ENCODE results near the gene IFTAP. TPM values are rescaled to one million over a fixed set of nuclear protein-coding genes. Genes with fewer than 3 reads are reported as not detected.

Gene IFTAP
- total RNA-seq, 6 experiments from 2014 or later: 5.2 to 11.4 (median 8.6) TPM

DNA sequence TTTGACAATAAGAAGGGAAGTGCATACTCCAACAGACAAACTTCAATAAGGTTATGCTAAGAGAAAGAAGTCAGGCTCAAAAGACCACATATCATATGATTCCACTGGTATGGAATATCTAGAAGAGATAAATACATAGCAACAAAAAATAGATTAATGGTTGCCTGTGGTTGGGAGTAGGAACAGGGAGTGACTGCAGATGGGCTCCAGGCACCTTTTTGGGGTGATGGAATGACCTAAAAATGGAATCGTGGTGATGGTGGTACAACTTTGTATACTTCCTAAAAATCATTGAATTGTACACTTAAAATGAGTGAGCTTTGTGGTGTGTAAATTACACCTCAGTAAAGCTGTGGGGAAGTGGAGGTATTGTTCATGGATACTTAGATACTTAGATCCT, 32.7 kb downstream of the IFTAP start:
- Histone ChIP-seq H3K4me1 (no peaks in the 10 kb centered on the region), H3K9me3 (no peaks in the 10 kb centered on the region), H3K36me3 (no peaks in the 10 kb centered on the region), H3K27ac (no peak overlapping the region), H3K27me3 (no peaks in the 10 kb centered on the region), H3K4me3 (no peak overlapping the region)
- ATAC-seq: no peak
- TF ChIP-seq POLR2A (IDR thresholded peaks at IDR 0.05): no peak
- TF ChIP-seq, protein P1, sequence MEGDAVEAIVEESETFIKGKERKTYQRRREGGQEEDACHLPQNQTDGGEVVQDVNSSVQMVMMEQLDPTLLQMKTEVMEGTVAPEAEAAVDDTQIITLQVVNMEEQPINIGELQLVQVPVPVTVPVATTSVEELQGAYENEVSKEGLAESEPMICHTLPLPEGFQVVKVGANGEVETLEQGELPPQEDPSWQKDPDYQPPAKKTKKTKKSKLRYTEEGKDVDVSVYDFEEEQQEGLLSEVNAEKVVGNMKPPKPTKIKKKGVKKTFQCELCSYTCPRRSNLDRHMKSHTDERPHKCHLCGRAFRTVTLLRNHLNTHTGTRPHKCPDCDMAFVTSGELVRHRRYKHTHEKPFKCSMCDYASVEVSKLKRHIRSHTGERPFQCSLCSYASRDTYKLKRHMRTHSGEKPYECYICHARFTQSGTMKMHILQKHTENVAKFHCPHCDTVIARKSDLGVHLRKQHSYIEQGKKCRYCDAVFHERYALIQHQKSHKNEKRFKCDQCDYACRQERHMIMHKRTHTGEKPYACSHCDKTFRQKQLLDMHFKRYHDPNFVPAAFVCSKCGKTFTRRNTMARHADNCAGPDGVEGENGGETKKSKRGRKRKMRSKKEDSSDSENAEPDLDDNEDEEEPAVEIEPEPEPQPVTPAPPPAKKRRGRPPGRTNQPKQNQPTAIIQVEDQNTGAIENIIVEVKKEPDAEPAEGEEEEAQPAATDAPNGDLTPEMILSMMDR (IDR thresholded peaks at IDR 0.05): no peak
- intact Hi-C loops (cut with DNase I): no loop called here
- 65% methylated on average over 1 of the region's 1 CpG for WGBS (ENCODE audit: insufficient coverage, low coverage, low lambda C conversion rate, missing lambda C conversion rate)
- no peak for DNase-seq

DNA sequence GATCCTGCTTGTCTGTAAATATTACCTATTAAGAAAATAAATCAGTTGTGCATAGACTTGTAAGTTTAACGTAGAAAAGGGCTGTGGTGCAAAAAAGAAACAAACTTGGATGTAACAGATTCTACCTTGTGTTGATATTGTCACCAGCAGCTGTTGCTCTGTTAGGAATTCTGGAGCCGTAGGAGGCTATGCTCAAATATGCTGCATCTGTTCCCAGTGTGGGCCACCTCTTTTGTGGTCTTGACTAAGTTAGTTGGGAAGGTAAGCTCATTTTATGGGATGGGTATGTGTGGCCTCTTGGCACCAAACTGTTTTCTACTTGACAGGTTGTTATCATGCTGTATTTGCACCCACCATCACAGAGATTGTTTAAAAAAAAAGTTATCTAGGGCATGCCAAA, 33.2 kb downstream of the IFTAP start:
- no peak overlapping the region for H3K27ac ChIP-seq
- intact Hi-C loops (cut with DNase I): no loop called here
- no peak for TF ChIP-seq POLR2A (IDR thresholded peaks at IDR 0.05)
- TF ChIP-seq, protein P1 (IDR thresholded peaks at IDR 0.05): no peak
- no peaks in the 10 kb centered on the region for H3K36me3 ChIP-seq
- no peak for DNase-seq
- no peaks in the 10 kb centered on the region for H3K27me3 ChIP-seq
- H3K4me3 ChIP-seq: no peak overlapping the region
- H3K9me3 ChIP-seq: no peaks in the 10 kb centered on the region
- H3K4me1 ChIP-seq: no peaks in the 10 kb centered on the region
- ATAC-seq: no peak
- WGBS (ENCODE audit: insufficient coverage, low coverage, low lambda C conversion rate, missing lambda C conversion rate): 91% methylated on average over 2 of the region's 2 CpGs

DNA sequence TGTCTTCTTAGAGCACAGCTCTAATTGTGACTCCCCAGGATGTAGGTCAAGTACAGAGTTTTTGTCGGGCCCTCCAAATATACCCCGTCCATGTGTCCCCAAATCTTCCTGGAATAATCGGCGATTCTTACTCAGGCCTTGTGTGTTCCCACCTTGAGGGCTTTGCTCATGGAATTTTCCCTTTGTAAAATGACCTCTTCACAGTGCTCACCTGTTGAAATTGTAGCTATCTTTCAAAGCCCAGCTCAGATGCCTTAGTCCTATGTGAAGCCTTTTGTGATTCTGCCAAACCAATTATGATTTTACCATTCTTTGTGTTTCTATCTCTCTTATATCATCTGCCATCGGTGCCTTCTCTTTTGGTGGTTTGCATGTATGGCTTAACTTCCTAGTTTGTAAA, 33.8 kb downstream of the IFTAP start:
- ATAC-seq: no peak
- no peak for TF ChIP-seq POLR2A (IDR thresholded peaks at IDR 0.05)
- TF ChIP-seq, protein P1 (IDR thresholded peaks at IDR 0.05): no peak
- Histone ChIP-seq H3K4me3 (no peak overlapping the region), H3K36me3 (no peaks in the 10 kb centered on the region), H3K27ac (no peak overlapping the region), H3K4me1 (no peaks in the 10 kb centered on the region), H3K9me3 (no peaks in the 10 kb centered on the region), H3K27me3 (no peaks in the 10 kb centered on the region)
- no peak for DNase-seq
- WGBS (ENCODE audit: insufficient coverage, low coverage, low lambda C conversion rate, missing lambda C conversion rate): 86% methylated on average over 5 of the region's 5 CpGs
- intact Hi-C loops (cut with DNase I): no loop called here

DNA sequence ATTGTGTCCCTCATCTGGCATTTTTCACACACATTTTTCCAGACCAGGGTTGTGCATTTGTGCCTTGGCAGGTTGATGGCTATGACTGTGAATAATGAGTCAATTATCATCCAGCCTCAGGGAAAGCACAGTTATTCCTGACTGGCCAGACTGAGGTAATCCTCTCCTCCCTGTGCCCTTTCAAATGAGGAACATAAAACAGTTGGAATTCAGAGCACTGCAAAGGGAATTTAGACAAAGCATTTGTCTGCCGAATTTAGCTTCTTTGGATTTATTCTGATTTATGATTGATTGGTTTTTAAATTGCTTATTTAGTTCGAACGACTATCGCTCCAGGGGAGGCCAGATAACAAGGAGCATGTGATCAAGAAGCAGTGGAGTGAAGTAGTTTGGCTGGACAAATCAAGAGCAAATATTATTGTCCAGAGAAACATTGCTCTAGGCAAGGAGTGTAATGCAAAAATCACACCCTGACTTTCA, 34.5 kb downstream of the IFTAP start:
- H3K4me3 ChIP-seq: no peak overlapping the region
- WGBS (ENCODE audit: insufficient coverage, low coverage, low lambda C conversion rate, missing lambda C conversion rate): 79% methylated on average over 4 of the region's 4 CpGs
- H3K27ac ChIP-seq: no peak overlapping the region
- ATAC-seq: no peak
- intact Hi-C loops (cut with DNase I): no loop called here
- no peaks in the 10 kb centered on the region for H3K9me3 ChIP-seq
- H3K4me1 ChIP-seq: no peaks in the 10 kb centered on the region
- no peaks in the 10 kb centered on the region for H3K27me3 ChIP-seq
- no peak for DNase-seq
- peaks cover 0 to 4% (median 0%) of the 10 kb centered on the region in 4 donors for H3K36me3 ChIP-seq
- no peak for TF ChIP-seq POLR2A (IDR thresholded peaks at IDR 0.05)
- TF ChIP-seq, protein P1 (IDR thresholded peaks at IDR 0.05): no peak

DNA sequence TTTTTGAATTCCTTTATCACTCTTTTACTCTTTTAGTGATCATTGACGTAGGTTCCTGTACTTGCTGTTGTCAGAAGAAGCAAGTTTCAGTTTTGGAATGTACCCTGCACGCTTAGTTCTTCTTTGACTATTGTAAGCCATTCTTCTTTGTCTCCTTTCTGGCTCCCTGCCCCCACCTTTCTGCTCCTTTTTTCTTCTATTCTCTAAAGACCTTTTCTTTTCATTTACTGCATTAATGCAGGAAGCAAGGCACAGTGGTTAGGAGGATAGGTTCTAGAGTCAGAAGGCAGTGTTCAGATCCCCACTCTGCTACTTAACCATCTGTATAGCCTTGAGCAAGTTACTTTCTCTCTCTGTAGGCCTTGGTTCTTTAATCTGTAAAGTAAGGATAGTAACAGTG, 37.5 kb downstream of the IFTAP start:
- no peak overlapping the region for H3K27ac ChIP-seq
- H3K4me3 ChIP-seq: no peak overlapping the region
- DNase-seq: no peak
- H3K9me3 ChIP-seq: no peaks in the 10 kb centered on the region
- WGBS (ENCODE audit: insufficient coverage, low coverage, low lambda C conversion rate, missing lambda C conversion rate): 78% methylated on average over 2 of the region's 2 CpGs
- intact Hi-C loops (cut with DNase I): no loop called here
- ATAC-seq: no peak
- no peaks in the 10 kb centered on the region for H3K4me1 ChIP-seq
- peaks cover 0 to 6% (median 0%) of the 10 kb centered on the region in 4 donors for H3K36me3 ChIP-seq
- no peaks in the 10 kb centered on the region for H3K27me3 ChIP-seq
- TF ChIP-seq POLR2A (IDR thresholded peaks at IDR 0.05): no peak
- TF ChIP-seq, protein P1 (IDR thresholded peaks at IDR 0.05): no peak
